Superior temporal gyrus (tissue), 1 donor: ENCODE data around the gene SMIM1.

Experiments
- DNase-seq: peaks from one replicate; pipeline ENCODE4 v3.0.0-alpha.2; 2016; ENCODE audit errors: extremely low spot score

Gene SMIM1

GRCh38 chr1:3756394-3756793 is 16.2 kb upstream of the SMIM1 start:
- DNase-seq, result no peak

- no peak for DNase-seq
Observed at GRCh38 chr1:3759164-3759563, 13.4 kb upstream of the SMIM1 start.

GRCh38 chr1:3759796-3760195 is 12.8 kb upstream of the SMIM1 start:
- no peak for DNase-seq

GRCh38 chr1:3761296-3762010 is 11.1 kb upstream of the SMIM1 start:
- no peak for DNase-seq

GRCh38 chr1:3762151-3762872 is 10.2 kb upstream of the SMIM1 start:
- no peak for DNase-seq

- no peak for DNase-seq
Observed at GRCh38 chr1:3762873-3763228, 9.7 kb upstream of the SMIM1 start.

- no peak for DNase-seq
Observed at GRCh38 chr1:3763351-3764125, 9.0 kb upstream of the SMIM1 start.

GRCh38 chr1:3767328-3767925 is 5.1 kb upstream of the SMIM1 start:
- DNase-seq, result no peak

GRCh38 chr1:3768811-3769390 is 3.6 kb upstream of the SMIM1 start:
- DNase-seq, result no peak

GRCh38 chr1:3770047-3770765 is 2.3 kb upstream of the SMIM1 start:
- DNase-seq, result no peak

- DNase-seq, result no peak
Observed at GRCh38 chr1:3771108-3772026, 1.2 kb upstream of the SMIM1 start.

GRCh38 chr1:3772027-3772714 is 378 bp upstream of the SMIM1 start:
- DNase-seq, result no peak

GRCh38 chr1:3773572-3774275 is 1.2 kb downstream of the SMIM1 start:
- no peak for DNase-seq

- DNase-seq, result no peak
Observed at GRCh38 chr1:3774276-3774945, 1.9 kb downstream of the SMIM1 start.

GRCh38 chr1:3774946-3775489 is 2.5 kb downstream of the SMIM1 start:
- DNase-seq, result no peak

GRCh38 chr1:3775490-3776230 is 3.1 kb downstream of the SMIM1 start:
- DNase-seq, result peak; percentile 18

- DNase-seq, result no peak
Observed at GRCh38 chr1:3776231-3776961, 3.8 kb downstream of the SMIM1 start.
